HG03521 (cell line): Measurements from ENCODE around the gene JPH4.

Experiments used
- ATAC-seq: cut with Tn5 transposase; IDR thresholded peaks from one replicate; pipeline ENCODE4 v1.9.1; 2021; ENCODE audit warnings: mild to moderate bottlenecking, moderate library complexity; ENCODE audit not compliant: unreplicated experiment

The JPH4 gene

GRCh38 chr14:23565626-23566025, 13.0 kb downstream of the JPH4 start:
- ATAC-seq = no peak

GRCh38 chr14:23564876-23565275, 13.7 kb downstream of the JPH4 start:
- ATAC-seq = no peak

DNA sequence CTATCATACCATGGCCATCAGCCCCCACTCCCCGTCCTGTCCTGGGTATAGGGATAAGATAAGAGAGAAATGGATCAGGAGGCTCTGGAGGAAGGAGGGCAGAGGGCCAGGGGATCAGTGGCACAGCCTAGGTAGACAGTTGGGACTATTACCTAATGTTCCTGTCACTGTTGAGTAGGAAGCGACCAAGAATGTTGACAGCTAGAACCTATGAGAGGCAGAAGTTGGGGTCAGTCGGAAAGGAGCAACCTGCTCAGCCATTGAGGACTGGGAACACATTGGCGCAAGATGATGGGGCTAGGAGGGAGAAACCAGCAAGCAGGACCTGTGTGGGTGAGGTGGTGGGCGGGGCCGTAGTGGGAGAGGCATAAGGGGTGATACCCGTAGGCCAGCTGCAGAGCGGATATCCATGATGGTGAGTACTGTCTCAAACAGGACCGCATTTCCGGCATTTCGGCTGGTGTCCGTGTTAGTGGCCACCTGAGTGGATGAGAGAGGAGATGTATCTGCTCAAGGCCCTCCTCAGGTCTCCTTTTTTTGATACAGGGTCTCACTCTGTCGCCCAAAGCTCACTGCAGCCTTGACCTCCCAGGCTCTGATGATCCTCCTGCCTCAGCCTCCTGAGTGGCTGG, 14.3 kb downstream of the JPH4 start:
- no peak for ATAC-seq

DNA sequence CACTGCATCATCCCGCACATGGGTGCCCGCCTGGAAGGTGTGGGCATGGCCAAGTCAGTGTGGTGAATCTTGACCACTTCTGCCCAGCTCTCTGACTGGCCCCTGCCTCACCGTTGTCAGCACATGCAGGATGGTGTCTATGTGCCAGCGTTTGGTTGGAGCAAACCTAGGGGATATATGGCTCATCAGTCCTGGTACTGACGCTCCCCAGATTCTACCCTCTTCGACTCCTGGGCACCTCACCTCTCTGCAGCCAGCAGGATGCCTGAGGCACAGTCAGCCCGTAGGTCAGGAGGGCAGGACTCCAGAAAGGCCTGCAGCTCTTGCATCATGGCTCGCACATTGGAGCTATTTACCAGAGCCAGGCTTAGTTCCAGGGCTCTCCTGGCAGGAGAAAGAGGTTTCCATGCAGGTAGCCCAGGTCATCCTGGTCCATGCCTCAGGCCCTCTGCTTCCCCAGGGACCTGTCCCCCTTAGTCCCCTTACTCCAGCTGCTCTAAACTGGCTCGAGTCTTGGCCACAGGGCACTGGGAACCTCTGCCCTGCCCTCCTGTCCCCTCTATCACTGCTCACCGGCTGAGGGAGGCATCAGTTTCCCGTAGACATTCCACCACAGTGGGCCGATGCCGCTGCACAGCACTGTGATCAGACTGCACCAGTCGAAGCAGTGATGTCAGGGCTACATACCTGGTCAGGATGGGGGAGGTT, 15.0 kb downstream of the JPH4 start:
- no peak for ATAC-seq

GRCh38 chr14:23562822-23563472, 15.6 kb downstream of the JPH4 start:
- no peak for ATAC-seq

- no peak for ATAC-seq
Measured at GRCh38 chr14:23561873-23562821, 16.4 kb downstream of the JPH4 start.

DNA sequence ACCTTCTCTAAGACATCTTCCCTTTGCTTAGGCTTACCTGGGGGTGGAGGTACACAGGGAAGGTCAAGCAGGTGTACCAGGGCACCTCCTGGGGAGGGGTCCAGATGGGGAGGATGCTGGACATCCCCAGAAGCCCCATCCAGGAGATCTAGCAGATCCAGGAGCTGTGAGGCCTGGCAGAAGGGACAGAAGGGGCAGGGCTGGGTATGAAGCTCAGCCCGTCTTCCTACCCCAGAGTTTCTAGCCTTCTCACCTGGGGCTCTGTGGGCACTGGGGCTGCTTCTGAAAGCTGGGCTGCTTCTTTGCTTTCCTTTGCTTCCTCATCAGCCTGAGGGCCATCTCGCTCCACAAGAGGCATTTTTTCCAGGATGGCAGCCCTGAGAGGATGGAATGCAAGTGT, 17.3 kb downstream of the JPH4 start:
- no peak for ATAC-seq

DNA sequence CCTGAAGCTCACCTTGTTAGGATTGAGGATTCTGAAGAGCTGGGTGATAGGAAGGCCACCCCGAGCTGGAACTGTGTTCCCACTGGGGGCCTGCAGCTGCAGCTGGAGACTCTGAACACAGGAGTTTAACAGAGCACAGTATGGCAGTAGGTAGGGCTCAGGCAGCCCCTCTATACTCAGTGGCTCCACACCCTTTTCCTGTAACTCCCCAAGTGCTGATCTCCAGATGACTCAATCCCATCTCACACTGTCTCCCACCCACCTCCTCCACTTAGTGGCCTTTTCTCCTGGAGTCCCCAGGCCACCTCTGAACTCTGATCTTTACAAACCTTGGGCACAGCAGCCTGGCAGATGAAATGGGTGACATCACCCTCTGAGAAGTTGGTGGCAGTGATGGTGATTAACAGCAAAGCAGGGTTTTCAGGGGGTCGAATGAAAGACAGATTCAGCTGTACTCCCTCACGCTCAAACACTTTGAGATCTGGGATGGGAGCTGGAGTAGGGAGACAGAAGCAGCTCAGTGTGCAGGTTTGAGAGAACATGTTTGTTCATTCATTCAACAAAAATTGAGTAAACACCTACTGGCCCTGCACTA, 18.6 kb downstream of the JPH4 start:
- no peak for ATAC-seq

GRCh38 chr14:23559010-23559925, 19.3 kb downstream of the JPH4 start:
- ATAC-seq = no peak

DNA sequence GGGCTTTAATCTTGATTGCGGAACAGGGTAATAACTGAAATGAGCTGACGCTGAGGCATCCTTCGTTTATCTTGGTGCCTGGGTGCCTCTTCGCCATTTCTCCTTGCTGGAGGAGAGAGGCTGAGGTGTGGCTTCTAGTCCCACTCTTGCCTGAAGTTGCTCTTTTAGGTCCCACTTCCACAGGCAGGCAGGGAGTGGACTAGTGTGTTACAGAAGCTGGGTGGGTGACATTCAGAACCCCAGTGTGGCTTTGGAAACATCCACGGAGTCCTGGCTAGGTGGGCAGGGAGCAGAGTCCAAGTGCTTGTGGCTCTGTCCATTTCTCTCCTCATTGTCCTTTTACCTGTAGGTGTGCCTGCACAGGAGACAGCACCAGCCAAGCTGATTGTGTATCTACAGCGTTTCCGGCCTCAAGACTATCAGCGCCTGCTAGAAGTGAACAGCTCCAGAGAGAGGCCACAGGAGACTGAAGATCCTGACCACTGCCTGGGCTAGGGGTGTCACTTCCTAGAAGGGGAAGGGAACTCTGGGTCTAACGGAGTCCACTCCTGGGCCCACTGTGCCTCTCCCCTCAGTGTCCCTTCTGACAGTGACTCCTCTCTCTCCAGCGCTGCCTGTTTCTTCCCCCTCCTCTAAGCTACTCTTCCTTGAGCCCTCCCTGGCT, 20.1 kb downstream of the JPH4 start:
- no peak for ATAC-seq

DNA sequence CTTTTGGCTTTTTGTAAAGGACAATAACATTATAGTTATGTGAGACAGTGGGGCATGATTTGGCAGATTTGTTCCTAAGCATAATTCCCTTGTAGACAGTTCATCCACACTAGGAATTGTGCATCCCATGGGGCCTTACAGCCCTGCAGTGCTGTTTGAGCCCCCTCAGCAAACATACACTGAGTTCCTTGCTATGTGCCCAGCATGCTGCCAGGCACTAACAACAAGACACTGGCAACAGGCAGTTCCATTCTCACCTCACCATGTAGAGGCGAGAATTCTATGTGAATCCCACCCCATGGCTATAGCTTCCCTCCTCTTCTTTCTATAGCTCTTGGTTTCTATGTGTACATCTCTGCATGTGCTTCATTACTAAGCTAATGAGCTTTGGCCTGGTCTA, 20.6 kb downstream of the JPH4 start:
- ATAC-seq = no peak

DNA sequence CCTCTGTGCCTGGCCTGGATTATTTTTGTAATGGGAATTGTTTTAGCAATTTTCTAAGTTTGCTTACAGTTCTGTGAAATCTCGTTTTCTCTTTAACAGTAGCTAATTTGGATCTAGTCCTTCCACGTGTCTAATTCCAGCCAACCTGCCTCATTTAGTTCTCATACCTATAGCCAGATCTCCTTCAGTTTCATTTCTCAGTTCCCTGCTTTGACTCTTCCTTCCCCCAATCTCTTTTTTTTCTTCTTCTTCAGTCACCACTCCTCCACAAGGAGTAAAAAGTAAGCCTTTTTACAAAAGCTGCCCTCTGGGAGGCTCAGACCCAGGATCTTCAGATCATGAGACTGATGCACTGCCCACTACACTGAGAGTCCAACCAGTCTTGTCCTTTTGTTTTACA, 21.1 kb downstream of the JPH4 start:
- no peak for ATAC-seq

DNA sequence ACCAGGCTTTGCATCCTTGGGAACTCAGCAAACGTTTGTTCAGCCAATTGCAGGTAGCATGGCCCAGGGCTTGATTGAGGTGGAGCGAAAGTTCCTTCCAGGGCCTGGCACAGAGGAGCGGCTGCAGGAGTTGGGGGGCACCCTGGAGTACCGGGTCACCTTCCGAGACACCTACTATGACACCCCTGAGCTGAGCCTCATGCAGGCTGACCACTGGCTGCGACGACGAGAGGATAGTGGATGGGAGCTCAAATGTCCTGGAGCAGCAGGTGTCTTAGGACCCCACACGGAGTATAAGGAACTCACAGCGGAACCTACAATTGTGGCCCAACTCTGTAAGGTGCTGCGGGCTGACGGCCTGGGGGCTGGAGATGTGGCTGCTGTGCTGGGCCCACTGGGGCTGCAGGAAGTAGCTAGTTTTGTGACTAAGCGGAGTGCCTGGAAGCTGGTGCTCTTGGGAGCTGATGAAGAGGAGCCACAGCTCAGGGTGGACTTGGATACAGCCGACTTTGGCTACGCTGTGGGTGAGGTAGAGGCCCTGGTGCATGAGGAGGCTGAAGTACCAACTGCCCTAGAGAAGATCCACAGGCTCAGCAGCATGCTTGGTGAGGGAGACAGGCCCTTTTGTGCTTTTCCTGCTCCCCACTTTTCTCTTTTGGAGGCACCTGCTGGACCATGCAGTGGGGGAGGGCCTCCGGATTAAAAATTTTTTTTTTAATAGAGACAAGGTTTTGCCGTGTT, 21.7 kb downstream of the JPH4 start:
- no peak for ATAC-seq

GRCh38 chr14:23555882-23556699, 22.5 kb downstream of the JPH4 start, which contains the start of gene THTPA:
Gene THTPA, plus strand, starts transcription at chr14:23556271. Its CDS starts 487 bp downstream, at chr14:23556758.
- peak; percentile 83 for ATAC-seq

- no peak for ATAC-seq
Measured at GRCh38 chr14:23555533-23555881, 23.1 kb downstream of the JPH4 start.

GRCh38 chr14:23551266-23552028, 27.1 kb downstream of the JPH4 start, which contains the start of gene ZFHX2:
Gene ZFHX2, minus strand, starts transcription at chr14:23551765. Its CDS starts 16,440 bp downstream, at chr14:23535325.
- peak; percentile 45 for ATAC-seq

- ATAC-seq = no peak
Measured at GRCh38 chr14:23550812-23551265, 27.8 kb downstream of the JPH4 start.
